Stomach (tissue), 9 donors: ENCODE measurements around the gene CFAP20DC. TPM values are rescaled to one million over a fixed set of nuclear protein-coding genes. Genes with fewer than 3 reads are reported as not detected.

Source experiments
- DNase-seq, 2 donors: peaks; one replicate each; pipeline versions ENCODE4 v3.0.0 to v3.0.0-alpha.2; 2013 to 2019
- H3K27ac ChIP-seq, 5 donors: fragments of 200-600 bp in 4 of 5; sonication (generic) in 4 of 5; one replicate each; pipeline ENCODE4 v1.5.1; 2013 to 2019; ENCODE audit warnings: mild to moderate bottlenecking in 1 of 5, moderate library complexity in 1 of 5
- H3K27me3 ChIP-seq, 3 donors: fragments of 200-600 bp; sonication (generic); one replicate each; pipeline ENCODE4 v1.5.1; 2017 to 2019; ENCODE audit warnings: mixed run types in 1 of 3
- H3K36me3 ChIP-seq, 4 donors: fragments of 200-600 bp; sonication (generic); 1 replicate in 3 of 4; 2 replicates in 1 of 4; pipeline ENCODE4 v1.5.1; 2016 to 2019
- H3K4me1 ChIP-seq, 4 donors: fragments of 200-600 bp; sonication (generic); one replicate each; pipeline ENCODE4 v1.5.1; 2016 to 2019
- H3K4me3 ChIP-seq, 4 donors: fragments of 200-600 bp; sonication (generic) in 3 of 4; one replicate each; pipeline ENCODE4 v1.5.1; 2016 to 2019; ENCODE audit warnings: mild to moderate bottlenecking in 1 of 4
- H3K9me3 ChIP-seq, 4 donors: fragments of 200-600 bp; sonication (generic); one replicate each; pipeline ENCODE4 v1.5.1; 2016 to 2019
- CTCF ChIP-seq, 7 experiments: fragments of 450-650 bp in 4 of 7; fragments of 200-600 bp in 3 of 7; sonication (generic) in 3 of 7; IDR thresholded peaks; one replicate each; pipeline ENCODE4 v1.5.1; 2016 to 2019; ENCODE audit warnings: antibody characterized with exemption in 7 of 7, control low read depth in 2 of 7, mild to moderate bottlenecking in 1 of 7
- EP300 ChIP-seq: sonication (generic); formaldehyde crosslinking; IDR thresholded peaks from one replicate; pipeline ENCODE4 v1.6.1; 2017; ENCODE audit warnings: antibody characterized with exemption
- POLR2A ChIP-seq, 4 donors: fragments of 450-650 bp; IDR thresholded peaks; one replicate each; pipeline ENCODE4 v1.6.1; 2016; ENCODE audit warnings: antibody characterized with exemption in 4 of 4, control low read depth in 2 of 4, mild to moderate bottlenecking in 1 of 4, moderate library complexity in 1 of 4
- POLR2AphosphoS5 ChIP-seq, 3 donors: sonication (generic); formaldehyde crosslinking; IDR thresholded peaks; one replicate each; pipeline ENCODE4 v1.6.1; 2016; ENCODE audit warnings: antibody characterized with exemption in 3 of 3
- WGBS, 5 donors: extraction: QIAGEN DNeasy Blood & Tissue Kit in 3 of 5; methylation state at CpG; one replicate each; pipeline versions ENCODE4 v1.1.5 to v1.1.7; 2013 to 2018; 5-methylcytosine and 5-hydroxymethylcytosine counted together
- intact Hi-C: fragments of 100-400 bp; cut with DNase I; formaldehyde crosslinking; loops from one replicate; pipeline ENCODE4 v1.15.1; 2023; ENCODE audit warnings: low total_unique reads
- polyA plus RNA-seq, 3 donors: library from polyadenylated mRNA; stranded (reverse); fragments of 200-250 nt; gene quantifications; one replicate each; pipeline ENCODE4 v1.2.3, GENCODE V29; 2013
- total RNA-seq, 5 donors: library from RNA; depleted of rRNA; stranded (reverse); fragments of >200 nt; gene quantifications; one replicate each; pipeline versions ENCODE4 v1.1.0 to v1.2.3, GENCODE V29; 2014 to 2016
- donor health status: healthy with polysubstance abuse.
- donor health status: Bipolar disorder and iron deficiency.
- donor health status: healthy.

Gene CFAP20DC
- total and polyA plus RNA-seq, 8 donors = 0.81 to 2.0 (median 1.00) TPM; not detected in 4

DNA sequence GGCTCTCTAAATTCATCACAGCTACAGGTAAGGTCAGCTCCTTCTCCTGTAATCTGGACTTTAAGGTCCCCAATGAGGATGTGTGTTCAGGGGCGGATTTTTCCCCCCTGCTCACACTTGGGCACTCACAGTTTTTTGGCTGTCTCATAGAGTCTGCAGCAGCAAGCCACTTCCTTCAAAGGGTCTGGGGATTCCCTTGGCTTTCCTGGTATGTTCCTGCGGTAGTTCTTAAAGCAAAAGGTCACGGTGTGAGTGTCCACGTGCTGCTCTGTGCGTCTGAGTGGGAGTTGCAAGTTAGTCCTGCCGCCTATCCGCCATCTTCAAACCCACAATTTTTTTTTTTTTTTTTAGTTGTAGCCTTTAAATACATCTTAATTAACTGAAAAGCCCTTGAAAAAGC is 15.4 kb upstream of the CFAP20DC start:
- DNase-seq = no peak
- TF ChIP-seq EP300 (no peak), POLR2AphosphoS5 (IDR thresholded peaks at IDR 0.05) (no peak), POLR2A (IDR thresholded peaks at IDR 0.05) (no peak), CTCF (IDR thresholded peaks at IDR 0.05) (no peak)
- WGBS, 5 donors = 81 to 91% (median 87%) methylated on average over 7 of the region's 7 CpGs
- Histone ChIP-seq H3K4me1 (no peaks in the 10 kb centered on the region), H3K27ac (no peak overlapping the region), H3K9me3 (peaks cover 0 to 4% (median 0%) of the 10 kb centered on the region in 4 donors), H3K36me3 (no peaks in the 10 kb centered on the region), H3K4me3 (no peak overlapping the region), H3K27me3 (no peaks in the 10 kb centered on the region)
- intact Hi-C loops = no loop called here

GRCh38 chr3:59064728-59065127 is 14.9 kb upstream of the CFAP20DC start:
- Histone ChIP-seq H3K4me1 (no peaks in the 10 kb centered on the region), H3K4me3 (no peak overlapping the region), H3K36me3 (no peaks in the 10 kb centered on the region), H3K9me3 (peaks cover 0 to 4% (median 0%) of the 10 kb centered on the region in 4 donors), H3K27ac (no peak overlapping the region), H3K27me3 (no peaks in the 10 kb centered on the region)
- TF ChIP-seq CTCF (IDR thresholded peaks at IDR 0.05) (no peak), POLR2AphosphoS5 (IDR thresholded peaks at IDR 0.05) (no peak), EP300 (no peak), POLR2A (IDR thresholded peaks at IDR 0.05) (no peak)
- intact Hi-C loops = no loop called here
- WGBS, 5 donors = 50 to 79% (median 74%) methylated on average over 3 of the region's 3 CpGs
- DNase-seq = no peak

GRCh38 chr3:59064276-59064675 is 14.5 kb upstream of the CFAP20DC start:
- intact Hi-C loops = no loop called here
- DNase-seq = no peak
- Histone ChIP-seq H3K4me3 (no peak overlapping the region), H3K9me3 (peaks cover 0 to 4% (median 0%) of the 10 kb centered on the region in 4 donors), H3K27ac (no peak overlapping the region), H3K4me1 (no peaks in the 10 kb centered on the region), H3K27me3 (no peaks in the 10 kb centered on the region), H3K36me3 (no peaks in the 10 kb centered on the region)
- TF ChIP-seq POLR2A (IDR thresholded peaks at IDR 0.05) (no peak), EP300 (no peak), CTCF (IDR thresholded peaks at IDR 0.05) (no peak), POLR2AphosphoS5 (IDR thresholded peaks at IDR 0.05) (no peak)
- 87 to 94% (median 91%) methylated on average over 2 of the region's 2 CpGs for WGBS, 5 donors

GRCh38 chr3:59056706-59057105 is 6.9 kb upstream of the CFAP20DC start:
- WGBS, 5 donors = 79 to 86% (median 83%) methylated on average over 2 of the region's 2 CpGs
- TF ChIP-seq CTCF (IDR thresholded peaks at IDR 0.05) (no peak), POLR2AphosphoS5 (IDR thresholded peaks at IDR 0.05) (no peak), EP300 (no peak), POLR2A (IDR thresholded peaks at IDR 0.05) (no peak)
- intact Hi-C loops = no loop called here
- no peak for DNase-seq
- no peaks in the 10 kb centered on the region for H3K9me3 ChIP-seq
- no peaks in the 10 kb centered on the region for H3K4me1 ChIP-seq
- no peak overlapping the region for H3K4me3 ChIP-seq
- no peaks in the 10 kb centered on the region for H3K36me3 ChIP-seq
- H3K27me3 ChIP-seq = no peaks in the 10 kb centered on the region
- H3K27ac ChIP-seq = no peak overlapping the region
